Measurements from ENCODE around the gene TSPEAR.
A peak's percentile ranks its signal among the peaks of the same experiment; 100 is the strongest.

Gene TSPEAR

DNA sequence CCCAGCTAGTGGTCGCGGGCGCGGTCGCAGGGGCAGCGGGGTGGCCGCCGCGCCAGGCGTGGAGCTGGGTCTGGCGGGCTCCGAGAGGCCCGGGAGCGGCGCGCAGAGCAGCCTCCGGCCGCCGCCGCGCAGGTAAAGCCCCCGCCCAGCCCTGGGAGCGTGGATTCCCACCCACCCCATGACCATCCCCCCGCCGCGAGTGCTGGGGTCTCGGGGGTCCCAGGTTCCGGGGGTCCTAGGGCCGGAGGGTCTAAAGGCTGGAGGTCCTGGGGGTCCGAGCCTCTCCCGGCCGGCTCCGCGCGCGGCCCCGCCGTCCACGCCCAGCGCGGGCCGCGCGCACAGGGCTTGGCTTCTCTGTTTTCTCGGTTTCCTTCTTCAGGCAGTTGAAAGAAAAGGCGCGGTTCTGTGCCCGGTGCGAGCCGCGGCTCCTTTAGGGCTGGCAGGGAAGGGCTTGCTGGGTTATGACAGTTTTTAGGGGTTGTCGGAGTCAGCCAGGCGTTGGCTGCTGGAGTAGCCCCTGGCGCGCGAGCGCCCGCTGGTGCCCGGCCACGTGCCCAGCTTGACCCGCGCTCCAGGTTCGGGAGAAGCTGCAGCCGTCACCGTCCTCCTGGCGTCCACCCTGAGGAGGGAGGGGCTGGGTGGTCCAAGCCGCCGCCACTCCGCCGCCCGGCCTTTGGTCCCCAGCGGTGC is 255.7 kb downstream of the TSPEAR start:
- DNase-seq: no peak
- peaks cover 0 to 12% (median 12%) of the 10 kb centered on the region in 3 donors for H3K9me3 ChIP-seq
- intact Hi-C loops (cut with DNase I; ENCODE audit: low total_unique reads): no loop called here
- peak overlapping the region; percentile 49 to 71 for H3K4me3 ChIP-seq
- peak overlapping the region in 1 of 2 donors; percentile 42 for H3K27ac ChIP-seq
- H3K27me3 ChIP-seq: peaks cover 0 to 33% of the 10 kb centered on the region in 2 donors
- no peaks in the 10 kb centered on the region for H3K36me3 ChIP-seq
- TF ChIP-seq, protein P1, sequence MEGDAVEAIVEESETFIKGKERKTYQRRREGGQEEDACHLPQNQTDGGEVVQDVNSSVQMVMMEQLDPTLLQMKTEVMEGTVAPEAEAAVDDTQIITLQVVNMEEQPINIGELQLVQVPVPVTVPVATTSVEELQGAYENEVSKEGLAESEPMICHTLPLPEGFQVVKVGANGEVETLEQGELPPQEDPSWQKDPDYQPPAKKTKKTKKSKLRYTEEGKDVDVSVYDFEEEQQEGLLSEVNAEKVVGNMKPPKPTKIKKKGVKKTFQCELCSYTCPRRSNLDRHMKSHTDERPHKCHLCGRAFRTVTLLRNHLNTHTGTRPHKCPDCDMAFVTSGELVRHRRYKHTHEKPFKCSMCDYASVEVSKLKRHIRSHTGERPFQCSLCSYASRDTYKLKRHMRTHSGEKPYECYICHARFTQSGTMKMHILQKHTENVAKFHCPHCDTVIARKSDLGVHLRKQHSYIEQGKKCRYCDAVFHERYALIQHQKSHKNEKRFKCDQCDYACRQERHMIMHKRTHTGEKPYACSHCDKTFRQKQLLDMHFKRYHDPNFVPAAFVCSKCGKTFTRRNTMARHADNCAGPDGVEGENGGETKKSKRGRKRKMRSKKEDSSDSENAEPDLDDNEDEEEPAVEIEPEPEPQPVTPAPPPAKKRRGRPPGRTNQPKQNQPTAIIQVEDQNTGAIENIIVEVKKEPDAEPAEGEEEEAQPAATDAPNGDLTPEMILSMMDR (IDR thresholded peaks at IDR 0.05): no peak
- H3K4me1 ChIP-seq: peaks cover 0 to 14% (median 10%) of the 10 kb centered on the region in 4 donors

DNA sequence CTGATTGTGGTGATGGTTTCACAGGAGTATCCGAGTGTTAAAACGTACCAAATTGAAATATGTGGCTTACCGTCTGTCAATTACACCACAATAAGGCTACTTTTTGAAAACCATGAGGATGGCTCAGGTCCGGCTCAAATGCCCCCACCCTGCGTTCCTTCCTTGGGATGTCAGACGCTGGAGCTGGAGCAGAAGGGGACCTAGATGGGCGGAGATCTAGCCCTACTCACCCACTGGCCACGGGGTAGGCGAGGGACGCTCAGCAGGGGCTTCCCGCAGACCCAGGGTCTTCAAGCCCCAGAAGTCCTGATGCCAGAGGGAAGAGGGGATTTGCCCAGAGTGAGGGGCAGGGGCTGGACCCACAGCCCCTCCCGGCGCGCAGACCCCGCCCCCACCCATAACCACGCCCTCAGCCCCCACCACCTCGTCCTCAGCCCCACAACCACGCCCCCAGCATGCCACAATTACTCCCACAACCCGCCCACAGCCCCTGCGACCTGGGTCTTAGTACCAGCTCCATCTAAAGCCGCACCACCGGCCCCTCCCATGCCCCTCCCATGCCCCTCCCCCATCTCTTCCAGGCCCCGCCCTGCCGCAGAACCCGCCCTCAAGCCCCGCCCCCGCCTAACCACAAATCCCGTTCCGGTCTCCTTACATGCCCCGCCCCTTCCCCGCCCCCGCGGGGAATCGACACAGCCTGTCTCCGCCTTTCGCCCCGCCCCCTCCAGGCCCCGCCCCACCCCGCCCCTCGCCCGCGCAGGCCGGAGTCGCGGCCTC is 256.4 kb downstream of the TSPEAR start, which contains the start of gene LRRC3:
LRRC3 (plus strand) TSS at position 764 of the 777 bp plus-strand sequence. CDS start 1,135 bp downstream, outside the sequence.
- H3K36me3 ChIP-seq: no peaks in the 10 kb centered on the region
- peaks cover 0 to 14% (median 10%) of the 10 kb centered on the region in 4 donors for H3K4me1 ChIP-seq
- peaks cover 0 to 12% (median 12%) of the 10 kb centered on the region in 3 donors for H3K9me3 ChIP-seq
- H3K27ac ChIP-seq: peak within 1 kb of the TSS in 1 of 2 donors; percentile 42
- peak within 1 kb of the TSS; percentile 49 to 71 for H3K4me3 ChIP-seq
- H3K27me3 ChIP-seq: peaks cover 0 to 40% of the 10 kb centered on the region in 2 donors
- intact Hi-C loops (cut with DNase I; ENCODE audit: low total_unique reads): no loop called here
- TF ChIP-seq, protein P1 (IDR thresholded peaks at IDR 0.05): no peak
- DNase-seq: peak; percentile 73 to 85

DNA sequence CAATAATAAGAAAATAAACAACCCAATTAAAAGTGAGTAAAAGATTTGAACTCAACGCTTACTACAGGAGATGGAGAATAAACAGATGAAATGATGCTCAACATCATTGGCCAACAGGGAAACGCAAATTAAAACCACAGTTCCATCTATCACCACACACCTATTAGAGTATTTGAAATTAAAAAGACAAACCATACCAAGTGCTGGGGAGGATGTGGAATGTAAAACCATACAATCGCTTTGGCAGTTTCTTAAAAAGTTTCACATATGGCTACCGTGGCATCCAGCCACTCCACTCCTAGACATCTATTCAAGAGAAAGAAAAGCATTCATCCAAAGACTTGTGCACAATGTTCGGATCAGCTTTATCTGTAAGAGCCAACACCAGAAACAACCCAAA is 257.3 kb downstream of the TSPEAR start:
- intact Hi-C loops (cut with DNase I; ENCODE audit: low total_unique reads): no loop called here
- TF ChIP-seq, protein P1 (IDR thresholded peaks at IDR 0.05): no peak

DNA sequence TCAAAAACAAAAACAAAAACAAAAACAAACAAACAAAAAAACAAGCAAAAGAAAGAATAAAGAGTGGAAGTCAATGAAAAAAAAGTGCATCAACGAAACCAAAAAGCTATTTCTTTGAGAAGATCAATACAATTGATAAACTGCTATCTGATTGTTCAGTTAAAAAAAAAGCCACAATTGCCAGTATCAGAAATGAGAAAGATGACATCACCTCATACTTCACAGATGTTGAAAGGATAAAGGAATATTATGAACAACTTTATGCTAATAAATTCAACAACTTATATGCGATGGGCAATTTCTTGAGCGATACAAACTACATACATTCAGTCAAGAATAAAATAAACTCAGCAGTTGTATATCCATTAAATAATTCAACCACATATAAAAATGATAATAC is 258.3 kb downstream of the TSPEAR start:
- H3K4me3 ChIP-seq: no peak overlapping the region
- intact Hi-C loops (cut with DNase I; ENCODE audit: low total_unique reads): no loop called here
- peaks cover 0 to 14% (median 10%) of the 10 kb centered on the region in 4 donors for H3K4me1 ChIP-seq
- TF ChIP-seq, protein P1 (IDR thresholded peaks at IDR 0.05): no peak
- H3K9me3 ChIP-seq: peaks cover 0 to 12% (median 12%) of the 10 kb centered on the region in 3 donors
- H3K27ac ChIP-seq: no peak overlapping the region
- no peaks in the 10 kb centered on the region for H3K36me3 ChIP-seq
- peaks cover 0 to 58% of the 10 kb centered on the region in 2 donors for H3K27me3 ChIP-seq
- no peak for DNase-seq

More for the DNA sequence above, 257.3 kb downstream of the TSPEAR start:
- no peak overlapping the region for H3K4me3 ChIP-seq
- DNase-seq: no peak
- H3K4me1 ChIP-seq: peaks cover 0 to 14% (median 10%) of the 10 kb centered on the region in 4 donors
- peaks cover 0 to 49% of the 10 kb centered on the region in 2 donors for H3K27me3 ChIP-seq
- no peak overlapping the region for H3K27ac ChIP-seq
- H3K9me3 ChIP-seq: peaks cover 0 to 12% (median 12%) of the 10 kb centered on the region in 3 donors
- H3K36me3 ChIP-seq: no peaks in the 10 kb centered on the region

DNA sequence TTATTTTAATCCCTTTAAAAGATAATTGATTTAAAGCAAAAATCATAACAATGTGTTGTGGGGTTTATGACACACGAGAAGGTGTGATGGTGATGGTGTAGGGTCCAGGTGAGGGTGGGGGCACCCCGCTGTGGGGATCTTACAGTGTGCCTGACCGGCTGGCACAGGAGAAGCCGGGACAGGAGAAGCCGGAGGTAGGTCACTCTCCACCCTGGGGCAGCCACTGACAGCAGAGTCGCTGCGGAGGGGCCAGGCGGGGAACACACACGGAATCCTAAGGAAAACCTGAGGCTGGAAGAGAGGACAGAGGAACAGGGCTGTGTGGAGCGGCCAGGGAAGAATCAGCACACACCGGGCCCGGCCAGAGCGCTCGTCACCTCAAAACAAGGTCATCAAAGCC is 260.4 kb downstream of the TSPEAR start:
- peaks cover 0 to 10% (median 7%) of the 10 kb centered on the region in 4 donors for H3K4me1 ChIP-seq
- TF ChIP-seq, protein P1 (IDR thresholded peaks at IDR 0.05): no peak
- no peaks in the 10 kb centered on the region for H3K36me3 ChIP-seq
- H3K27me3 ChIP-seq: peaks cover 0 to 46% of the 10 kb centered on the region in 2 donors
- H3K27ac ChIP-seq: no peak overlapping the region
- intact Hi-C loops (cut with DNase I; ENCODE audit: low total_unique reads): no loop called here
- peaks cover 0 to 12% (median 12%) of the 10 kb centered on the region in 3 donors for H3K9me3 ChIP-seq
- no peak for DNase-seq
- H3K4me3 ChIP-seq: no peak overlapping the region

All from tibial artery (tissue), 4 donors.